Measurements from ENCODE around the gene SPOCD1.
"Not testable (repeated sequence)": the region's sequence is repeated elsewhere in the genome, so short reads cannot be mapped to it uniquely, and the experiment has no call there.

SPOCD1 gene

GRCh38 chr1:31828926-31829690 lies 13.3 kb upstream of the SPOCD1 start:
- no peak for DNase-seq (ENCODE audit: low read depth)

GRCh38 chr1:31828341-31828740 lies 12.5 kb upstream of the SPOCD1 start:
- no peak for DNase-seq (ENCODE audit: low read depth)

DNA sequence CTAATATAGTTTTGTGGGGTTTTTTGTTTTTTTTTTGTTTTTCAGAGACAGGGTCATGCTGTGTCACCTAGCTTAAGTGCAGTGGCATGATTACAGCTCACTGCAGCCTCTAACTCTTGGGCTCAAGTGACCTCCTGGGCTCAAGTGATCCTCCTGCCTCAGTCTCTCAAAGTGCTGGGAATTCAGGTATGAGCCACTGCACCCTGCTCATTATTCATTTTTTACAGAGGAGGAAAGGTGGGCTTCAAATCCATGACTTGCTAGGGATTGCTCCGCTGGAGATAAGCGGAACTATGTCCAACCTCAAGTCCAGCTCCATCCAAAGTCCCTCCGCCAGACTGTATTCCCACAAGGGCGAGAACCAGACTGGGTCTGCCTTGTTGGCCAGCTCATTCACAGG lies 8.0 kb upstream of the SPOCD1 start:
- DNase-seq (ENCODE audit: low read depth), result no peak

- no peak for DNase-seq (ENCODE audit: low read depth)
Measured at GRCh38 chr1:31822766-31823165, 6.9 kb upstream of the SPOCD1 start.

- not testable (repeated sequence) for DNase-seq (ENCODE audit: low read depth)
Measured at GRCh38 chr1:31820196-31820595, 4.4 kb upstream of the SPOCD1 start.

DNA sequence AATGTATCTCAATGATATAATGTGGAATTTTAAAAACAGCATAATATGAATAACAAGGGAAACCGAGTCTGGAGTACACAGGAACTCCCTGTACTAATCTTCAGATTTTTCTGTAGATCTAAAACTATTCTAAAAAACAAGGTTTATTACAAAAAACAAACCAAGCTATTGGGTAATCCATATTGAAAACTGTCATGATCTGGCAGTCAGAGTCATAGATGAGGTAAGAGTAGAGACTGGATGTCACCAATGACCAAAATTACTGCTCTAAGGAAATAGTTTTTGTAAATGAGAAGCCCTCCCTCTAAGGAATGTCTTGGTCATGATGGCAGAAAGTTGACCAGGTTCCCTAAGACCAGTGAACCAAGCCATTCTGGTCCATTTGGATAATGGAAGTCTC lies 2.4 kb upstream of the SPOCD1 start:
- DNase-seq (ENCODE audit: low read depth), result no peak

DNA sequence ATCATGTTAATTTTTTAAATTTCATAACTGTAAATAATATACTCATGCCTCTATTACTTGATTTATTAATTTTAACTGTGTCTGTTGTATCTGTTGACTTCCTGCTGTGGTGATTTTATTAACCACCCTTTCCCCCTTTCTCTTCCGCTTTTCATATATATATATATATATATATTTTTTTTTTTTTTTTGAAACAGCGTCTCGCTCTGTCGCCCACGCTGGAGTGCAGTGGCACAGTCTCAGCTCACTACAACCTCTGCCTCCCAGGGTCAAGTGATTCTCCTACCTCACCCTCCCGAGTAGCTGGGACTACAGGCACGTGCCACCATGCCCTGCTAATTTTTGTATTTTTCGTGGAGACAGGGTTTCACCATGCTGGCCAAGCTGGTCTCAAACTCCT lies 1.1 kb upstream of the SPOCD1 start:
- DNase-seq (ENCODE audit: low read depth), result not testable (repeated sequence)

GRCh38 chr1:31816501-31816900 lies 679 bp upstream of the SPOCD1 start:
- DNase-seq (ENCODE audit: low read depth), result not testable (repeated sequence)

- no peak for DNase-seq (ENCODE audit: low read depth)
Measured at GRCh38 chr1:31815307-31815645, 546 bp downstream of the SPOCD1 start.

DNA sequence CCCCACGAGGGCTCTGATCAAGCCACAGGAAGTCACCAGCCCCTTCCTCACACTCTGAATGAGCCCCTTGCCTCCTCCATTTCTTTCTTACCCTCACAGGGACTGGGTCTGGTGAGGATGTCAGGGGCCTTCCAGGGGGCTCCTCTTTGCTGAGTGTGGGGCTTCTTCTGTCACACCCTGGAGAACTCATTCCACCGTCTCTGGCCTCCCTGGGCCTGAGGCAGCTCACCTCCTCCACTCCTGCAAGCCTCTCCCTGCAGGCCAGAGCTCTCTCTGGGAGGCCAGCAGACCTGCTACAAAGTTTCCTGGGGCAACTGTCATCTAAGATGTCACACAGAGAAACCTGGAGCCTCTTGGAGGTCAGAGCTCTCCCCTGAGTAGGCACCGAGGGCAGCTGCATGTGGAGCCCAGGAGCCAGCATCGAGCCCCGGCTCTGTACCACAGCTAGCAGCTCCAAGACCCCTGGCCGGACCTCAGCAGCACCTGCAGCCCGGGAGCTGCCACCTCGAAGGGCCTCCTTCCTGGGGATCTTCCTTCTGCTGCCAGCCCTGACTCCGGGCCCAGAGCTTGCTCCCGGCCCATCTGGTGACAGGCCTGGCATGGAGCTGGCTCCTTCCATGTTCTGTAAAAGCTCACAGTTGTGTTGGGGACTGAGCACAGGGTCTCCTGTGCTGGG lies 1.1 kb downstream of the SPOCD1 start:
- DNase-seq (ENCODE audit: low read depth), result no peak

GRCh38 chr1:31814041-31814511 lies 1.7 kb downstream of the SPOCD1 start:
- no peak for DNase-seq (ENCODE audit: low read depth)

DNA sequence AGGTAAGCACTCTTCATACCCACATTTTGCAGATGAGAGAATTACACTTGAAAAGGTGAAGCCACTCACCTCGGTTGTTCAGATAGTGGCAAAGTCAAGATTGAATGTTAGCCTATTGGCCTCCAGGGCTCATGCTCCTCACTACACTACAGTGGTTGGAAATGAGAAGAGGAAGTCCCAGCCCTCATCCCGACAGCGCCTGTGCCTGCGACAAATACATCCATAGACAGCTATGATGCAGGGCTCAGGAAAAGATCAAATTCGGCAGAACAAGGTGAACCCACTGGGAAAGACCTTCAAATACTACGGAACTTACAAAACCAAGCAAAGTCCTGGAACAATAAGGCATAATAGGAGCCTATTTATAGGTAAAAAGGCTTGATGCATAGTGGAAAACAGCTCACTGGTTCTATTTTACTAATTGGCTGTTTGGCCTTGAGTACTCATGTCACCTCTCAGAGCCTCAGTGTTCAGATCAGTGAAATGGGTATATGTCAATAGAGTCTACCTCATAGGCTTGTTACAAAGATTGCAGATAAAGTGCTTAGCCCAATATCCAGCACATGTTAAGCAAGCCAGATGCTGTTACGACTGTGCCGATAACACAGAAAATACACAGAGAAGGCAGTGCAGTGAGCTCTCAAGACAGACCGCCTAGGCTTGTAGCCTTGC lies 3.5 kb downstream of the SPOCD1 start:
- no peak for DNase-seq (ENCODE audit: low read depth)

GRCh38 chr1:31811605-31812004 lies 4.2 kb downstream of the SPOCD1 start:
- DNase-seq (ENCODE audit: low read depth), result no peak

- DNase-seq (ENCODE audit: low read depth), result no peak
Measured at GRCh38 chr1:31809698-31810097, 6.1 kb downstream of the SPOCD1 start.

DNA sequence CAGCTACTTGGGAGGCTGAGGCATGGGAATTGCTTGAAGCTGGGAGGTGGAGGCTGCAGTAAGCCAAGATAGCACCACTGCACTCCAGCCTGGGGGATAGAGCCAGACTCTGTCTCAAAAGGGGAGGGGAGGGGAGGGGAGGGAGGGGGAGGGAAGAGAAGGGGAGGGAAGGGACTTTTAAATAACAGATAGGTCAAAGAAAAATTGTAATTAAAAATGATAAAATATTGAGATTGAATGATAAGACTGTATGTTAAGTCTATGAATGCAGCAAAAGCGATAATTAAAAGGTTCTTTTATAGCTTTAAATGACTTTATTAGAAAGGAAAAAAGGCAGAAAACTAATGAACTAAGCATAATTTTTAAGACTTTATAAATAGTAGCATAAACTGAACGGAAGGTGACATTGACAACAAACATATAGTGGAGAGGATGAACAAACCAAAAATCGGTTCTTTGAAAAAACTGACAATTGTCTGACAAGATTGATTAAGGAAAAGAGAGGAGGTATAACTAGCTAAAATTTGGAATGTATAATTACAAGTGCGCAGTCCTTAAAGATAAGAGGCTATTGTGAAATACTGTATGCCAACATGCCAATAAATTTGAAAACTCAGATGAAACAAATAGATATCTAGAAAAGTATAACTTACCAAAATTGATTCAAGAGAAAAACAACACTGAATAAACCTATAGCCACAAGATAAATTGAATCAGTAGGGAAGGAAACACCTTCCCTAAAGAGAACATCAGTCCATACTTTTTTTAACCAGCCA lies 8.4 kb downstream of the SPOCD1 start:
- no peak for DNase-seq (ENCODE audit: low read depth)

DNA sequence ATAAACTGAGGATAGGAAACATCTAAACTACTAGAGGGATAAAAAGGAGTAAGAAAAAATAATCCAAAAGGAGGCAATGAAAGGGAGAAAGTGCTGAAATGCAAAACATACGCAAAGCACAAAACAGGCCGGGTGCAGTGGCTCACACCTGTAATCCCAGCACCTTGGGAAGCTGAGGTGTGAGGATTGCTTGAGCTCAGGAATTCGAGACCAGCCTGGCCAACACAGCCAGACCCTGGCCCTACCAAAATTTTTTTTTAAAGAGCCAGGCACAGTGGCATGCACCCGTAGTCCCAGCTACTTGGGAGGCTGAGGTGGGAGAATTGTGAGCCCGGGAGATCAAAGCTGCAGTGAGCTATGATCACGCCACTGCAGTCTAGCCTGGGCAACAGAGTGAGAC lies 10.5 kb downstream of the SPOCD1 start:
- DNase-seq (ENCODE audit: low read depth), result no peak

- DNase-seq (ENCODE audit: low read depth), result no peak
Measured at GRCh38 chr1:31804098-31804497, 11.7 kb downstream of the SPOCD1 start.

GRCh38 chr1:31803610-31804009 lies 12.2 kb downstream of the SPOCD1 start:
- DNase-seq (ENCODE audit: low read depth), result no peak

DNA sequence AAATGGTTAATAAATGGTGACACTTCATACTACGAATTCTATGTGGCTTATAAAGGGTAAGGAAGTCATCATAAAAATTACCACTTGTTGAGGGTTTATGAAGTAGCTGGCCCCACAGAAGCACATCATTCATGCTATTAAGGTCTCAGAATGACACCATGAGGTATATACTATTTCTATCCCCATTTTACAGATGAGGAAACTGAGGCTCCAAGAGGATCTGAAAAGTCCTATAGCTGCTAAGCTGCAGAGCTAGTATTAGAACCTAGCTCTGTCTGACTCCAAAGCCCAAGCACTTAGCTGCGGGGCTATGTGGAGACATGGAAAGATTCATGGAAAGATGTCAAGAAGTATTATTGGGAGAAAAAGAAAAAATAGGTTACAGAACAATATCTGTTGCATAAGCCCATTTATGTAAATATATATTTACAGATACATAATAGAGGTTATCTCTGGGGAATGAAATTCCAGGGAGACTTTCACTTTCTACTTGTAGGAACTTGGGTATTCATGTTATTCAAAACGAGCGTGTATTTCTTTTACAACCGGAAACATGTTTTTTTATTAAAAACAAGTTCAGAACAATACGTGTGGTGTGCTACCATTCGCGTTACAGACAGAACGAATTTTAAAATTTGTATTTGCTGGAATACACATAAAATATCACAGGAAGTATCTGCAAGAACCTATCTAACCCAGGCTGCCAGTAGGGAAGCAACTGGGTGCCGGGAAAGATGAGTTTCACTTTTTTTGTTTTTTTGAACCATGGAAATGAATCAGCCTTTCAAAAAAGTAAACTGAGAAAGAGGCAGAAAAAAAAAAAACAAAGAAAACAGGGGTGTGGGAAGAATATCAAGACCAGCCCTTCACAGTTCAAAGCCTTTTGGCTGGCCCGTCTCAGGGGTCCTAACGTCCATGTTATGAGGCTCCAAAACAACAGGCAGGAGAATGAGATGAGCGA lies 13.4 kb downstream of the SPOCD1 start:
- DNase-seq (ENCODE audit: low read depth), result no peak

- no peak for DNase-seq (ENCODE audit: low read depth)
Measured at GRCh38 chr1:31801458-31801857, 14.4 kb downstream of the SPOCD1 start.

GRCh38 chr1:31800674-31800967 lies 15.2 kb downstream of the SPOCD1 start:
- no peak for DNase-seq (ENCODE audit: low read depth)

Data from stimulated activated CD4-positive, alpha-beta T cell treated with anti-CD3 and anti-CD28 coated beads, Interleukin-2, amount 100 ng/mL, for 4 hours (primary cell).